Fibroblast of villous mesenchyme (primary cell): ENCODE measurements around the gene MOCS1. TPM values are rescaled to one million over a fixed set of nuclear protein-coding genes. Genes with fewer than 3 reads are reported as not detected.
A peak's percentile ranks its signal among the peaks of the same experiment; 100 is the strongest.

Experiments used
- DNase-seq: peaks from one replicate; pipeline ENCODE4 v3.0.0-alpha.2; 2010; ENCODE audit warnings: low read depth
- H3K4me3 ChIP-seq: 2 replicates; pipeline ENCODE4 v1.5.1; 2011; ENCODE audit warnings: low read depth, mild to moderate bottlenecking, low read length
- total RNA-seq: library from RNA; depleted of rRNA; stranded (reverse); fragments of >200 nt; gene quantifications from 2 replicates; pipeline ENCODE4 v1.2.3, GENCODE V29; 2012
- TF ChIP-seq, protein P1 (sequence below): IDR thresholded peaks from 2 replicates; pipeline ENCODE4 v1.5.1; 2012; ENCODE audit warnings: low read depth, mild to moderate bottlenecking, low read length; ENCODE audit not compliant: insufficient read depth

MOCS1 gene
- 5.2 and 10.8 TPM in 2 replicates for total RNA-seq

DNA sequence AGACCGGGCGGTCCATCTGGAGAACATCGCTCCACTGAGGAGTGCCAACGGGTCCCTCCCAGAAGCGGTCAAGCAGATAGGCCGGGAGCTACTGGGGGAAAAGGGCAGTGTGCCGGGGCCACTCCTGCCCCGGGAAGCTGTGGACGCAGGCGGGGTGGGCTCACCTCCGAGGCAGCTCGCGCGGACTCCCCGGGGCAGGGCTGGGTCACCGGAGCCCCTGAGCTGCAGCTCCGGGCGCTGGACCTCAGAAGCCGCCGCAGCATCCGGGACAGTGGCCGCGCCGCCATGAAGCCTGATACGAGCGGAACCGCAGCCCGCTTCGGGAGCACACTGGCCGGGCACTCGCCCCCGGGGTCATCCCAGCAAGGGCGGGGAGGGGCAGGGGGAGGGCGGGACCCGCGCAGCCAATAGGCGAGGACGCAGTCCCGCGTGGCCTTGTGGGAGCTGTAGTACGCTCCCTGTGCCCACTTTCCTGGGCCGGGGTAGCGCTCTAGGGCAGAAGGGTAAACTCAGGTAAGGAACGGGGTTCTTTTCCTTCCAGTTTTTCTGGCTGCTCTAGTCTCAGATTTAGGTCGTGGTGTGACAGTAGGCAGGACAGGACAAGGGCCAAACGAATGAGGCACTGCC lies at the start of gene MOCS1:
TSS of gene MOCS1 (minus strand) at position 332 of the 627 bp plus-strand sequence. CDS start at position 287, 45 bp downstream.
- DNase-seq, result peak; percentile 61
- TF ChIP-seq, protein P1, sequence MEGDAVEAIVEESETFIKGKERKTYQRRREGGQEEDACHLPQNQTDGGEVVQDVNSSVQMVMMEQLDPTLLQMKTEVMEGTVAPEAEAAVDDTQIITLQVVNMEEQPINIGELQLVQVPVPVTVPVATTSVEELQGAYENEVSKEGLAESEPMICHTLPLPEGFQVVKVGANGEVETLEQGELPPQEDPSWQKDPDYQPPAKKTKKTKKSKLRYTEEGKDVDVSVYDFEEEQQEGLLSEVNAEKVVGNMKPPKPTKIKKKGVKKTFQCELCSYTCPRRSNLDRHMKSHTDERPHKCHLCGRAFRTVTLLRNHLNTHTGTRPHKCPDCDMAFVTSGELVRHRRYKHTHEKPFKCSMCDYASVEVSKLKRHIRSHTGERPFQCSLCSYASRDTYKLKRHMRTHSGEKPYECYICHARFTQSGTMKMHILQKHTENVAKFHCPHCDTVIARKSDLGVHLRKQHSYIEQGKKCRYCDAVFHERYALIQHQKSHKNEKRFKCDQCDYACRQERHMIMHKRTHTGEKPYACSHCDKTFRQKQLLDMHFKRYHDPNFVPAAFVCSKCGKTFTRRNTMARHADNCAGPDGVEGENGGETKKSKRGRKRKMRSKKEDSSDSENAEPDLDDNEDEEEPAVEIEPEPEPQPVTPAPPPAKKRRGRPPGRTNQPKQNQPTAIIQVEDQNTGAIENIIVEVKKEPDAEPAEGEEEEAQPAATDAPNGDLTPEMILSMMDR, result no peak
- H3K4me3 ChIP-seq, result peak within 1 kb of the TSS; percentile 71

GRCh38 chr6:39984051-39984450 lies 49.8 kb upstream of the MOCS1 start:
- TF ChIP-seq, protein P1, result no peak
- H3K4me3 ChIP-seq, result no peak overlapping the region
- no peak for DNase-seq

DNA sequence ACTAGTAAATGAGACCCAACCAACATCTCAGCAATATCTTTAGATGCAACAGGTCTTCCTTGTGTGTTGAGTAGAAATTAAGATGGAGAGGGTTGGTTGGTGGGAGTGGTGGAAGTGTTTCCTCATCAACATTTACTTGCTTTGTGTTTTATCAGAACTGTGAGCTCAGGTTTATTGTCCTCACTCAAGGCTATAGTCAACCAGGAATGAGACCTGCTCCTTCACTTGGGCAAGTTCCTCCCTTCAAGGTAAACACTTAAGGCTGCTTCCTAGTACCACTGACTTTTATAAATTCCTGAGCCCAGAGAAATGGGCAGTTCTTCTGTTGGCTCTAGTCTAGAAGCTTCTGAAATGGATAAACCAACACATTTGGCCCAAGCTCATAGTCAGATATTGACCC lies 48.9 kb upstream of the MOCS1 start:
- H3K4me3 ChIP-seq, result no peak overlapping the region
- TF ChIP-seq, protein P1, result no peak

DNA sequence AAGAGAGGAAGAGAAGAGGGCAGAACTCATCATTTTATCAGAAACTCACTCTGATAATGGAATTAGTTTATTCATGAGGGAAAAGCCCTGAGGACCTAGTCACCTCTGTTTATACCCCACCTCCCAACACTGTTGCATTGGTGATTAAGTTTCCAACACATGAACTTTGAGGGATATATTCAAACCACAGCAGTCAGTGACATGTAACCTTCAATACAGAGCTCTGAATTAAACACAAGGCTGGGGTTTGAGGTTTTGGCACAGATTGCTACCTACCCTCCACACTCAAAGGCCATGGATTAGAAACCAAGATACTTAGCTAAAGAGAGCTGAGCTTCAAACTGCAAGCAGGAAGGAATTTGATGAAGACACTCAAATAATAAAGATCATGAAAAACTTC lies 48.5 kb upstream of the MOCS1 start:
- TF ChIP-seq, protein P1, result no peak
- DNase-seq, result no peak
- no peak overlapping the region for H3K4me3 ChIP-seq

More for the DNA sequence above, 48.9 kb upstream of the MOCS1 start:
- DNase-seq, result no peak

GRCh38 chr6:39980839-39981580 lies 46.7 kb upstream of the MOCS1 start:
- H3K4me3 ChIP-seq, result no peak overlapping the region
- TF ChIP-seq, protein P1, result peak; percentile 64
- DNase-seq, result peak; percentile 55

DNA sequence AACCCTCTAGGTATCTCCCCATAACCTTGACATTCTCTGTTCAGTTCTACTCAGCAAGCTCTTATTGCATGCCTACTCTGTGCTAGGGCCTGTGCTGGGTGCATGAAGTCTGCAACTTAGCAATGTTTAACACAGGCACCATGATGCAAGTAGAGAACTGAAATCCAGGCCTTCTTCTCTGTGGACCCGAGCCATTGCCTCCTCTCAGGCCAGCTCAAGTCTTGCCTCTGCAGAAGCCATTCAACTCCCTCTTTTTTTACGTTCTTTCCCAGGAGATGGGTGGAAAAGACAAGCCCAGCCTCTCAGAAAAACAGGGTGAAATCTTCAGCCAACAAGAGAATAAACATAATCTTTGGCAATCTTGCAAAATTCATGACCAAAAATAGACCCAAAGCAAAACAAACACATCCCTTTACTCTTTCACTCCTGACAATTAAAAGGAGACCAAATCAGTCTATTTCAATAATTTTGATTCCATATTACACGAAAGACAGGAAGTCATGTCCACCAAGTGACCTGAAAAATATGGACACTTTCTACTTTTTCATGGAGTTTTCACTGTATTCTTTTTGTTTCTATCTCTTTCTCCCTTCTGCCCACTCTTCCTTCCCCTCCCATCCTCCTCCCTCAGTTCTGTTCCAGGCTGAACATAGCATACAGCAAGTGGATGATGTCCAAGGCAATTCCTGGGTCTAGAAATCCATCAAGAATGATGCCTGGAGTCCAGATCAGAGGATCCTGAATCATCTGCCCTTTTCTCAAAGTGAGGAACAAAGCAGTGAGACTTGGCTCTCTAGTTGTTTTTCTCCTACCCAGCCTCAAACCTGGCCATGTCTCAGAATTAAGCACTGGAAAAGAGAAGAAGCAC lies 45.4 kb upstream of the MOCS1 start:
- H3K4me3 ChIP-seq, result no peak overlapping the region
- no peak for DNase-seq
- TF ChIP-seq, protein P1, result no peak
